ENCODE data around the gene ASB2. TPM values are rescaled to one million over a fixed set of nuclear protein-coding genes. Genes with fewer than 3 reads are reported as not detected.

The ASB2 gene
- total RNA-seq, 1 donor from 2014 or later, result 251 TPM

- H3K4me3 ChIP-seq, result no peak overlapping the region
- no peak overlapping the region for H3K27ac ChIP-seq (replicated peaks)
- no peaks in the 10 kb centered on the region for H3K9me3 ChIP-seq (replicated peaks)
- DNase-seq, result no peak
- no peaks in the 10 kb centered on the region for H3K4me1 ChIP-seq
- no peaks in the 10 kb centered on the region for H3K36me3 ChIP-seq
- no peak for TF ChIP-seq CTCF (IDR thresholded peaks at IDR 0.05; ENCODE audit: borderline replicate concordance)
- peaks cover 11% of the 10 kb centered on the region for H3K27me3 ChIP-seq (ENCODE audit: low read depth)
- intact Hi-C loops (cut with micrococcal nuclease), result no loop called here
Measured at GRCh38 chr14:94015223-94015622, 38.9 kb upstream of the ASB2 start.

- Histone ChIP-seq H3K4me3 (no peak overlapping the region), H3K9me3 (replicated peaks) (no peaks in the 10 kb centered on the region), H3K4me1 (no peaks in the 10 kb centered on the region), H3K27ac (replicated peaks) (no peak overlapping the region), H3K36me3 (no peaks in the 10 kb centered on the region), H3K27me3 (ENCODE audit: low read depth) (peaks cover 15% of the 10 kb centered on the region)
- intact Hi-C loops (cut with micrococcal nuclease), result no loop called here
- no peak for DNase-seq
- no peak for TF ChIP-seq CTCF (IDR thresholded peaks at IDR 0.05; ENCODE audit: borderline replicate concordance)
Measured at GRCh38 chr14:94014382-94014781, 38.0 kb upstream of the ASB2 start.

- Histone ChIP-seq H3K36me3 (no peaks in the 10 kb centered on the region), H3K9me3 (replicated peaks) (no peaks in the 10 kb centered on the region), H3K4me3 (no peak overlapping the region), H3K27me3 (ENCODE audit: low read depth) (peaks cover 23% of the 10 kb centered on the region), H3K4me1 (no peaks in the 10 kb centered on the region), H3K27ac (replicated peaks) (no peak overlapping the region)
- no peak for TF ChIP-seq CTCF (IDR thresholded peaks at IDR 0.05; ENCODE audit: borderline replicate concordance)
- intact Hi-C loops (cut with micrococcal nuclease), result no loop called here
- DNase-seq, result no peak
Measured at GRCh38 chr14:94011795-94012194, 35.4 kb upstream of the ASB2 start.

GRCh38 chr14:94010625-94011024, 34.3 kb upstream of the ASB2 start:
- Histone ChIP-seq H3K9me3 (replicated peaks) (no peaks in the 10 kb centered on the region), H3K4me1 (no peaks in the 10 kb centered on the region), H3K4me3 (no peak overlapping the region), H3K27me3 (ENCODE audit: low read depth) (peaks cover 23% of the 10 kb centered on the region), H3K27ac (replicated peaks) (no peak overlapping the region), H3K36me3 (no peaks in the 10 kb centered on the region)
- no peak for TF ChIP-seq CTCF (IDR thresholded peaks at IDR 0.05; ENCODE audit: borderline replicate concordance)
- no peak for DNase-seq
- intact Hi-C loops (cut with micrococcal nuclease), result no loop called here

GRCh38 chr14:94009767-94010166, 33.4 kb upstream of the ASB2 start:
- Histone ChIP-seq H3K27ac (replicated peaks) (no peak overlapping the region), H3K4me1 (no peaks in the 10 kb centered on the region), H3K27me3 (ENCODE audit: low read depth) (peaks cover 23% of the 10 kb centered on the region), H3K4me3 (no peak overlapping the region), H3K9me3 (replicated peaks) (no peaks in the 10 kb centered on the region), H3K36me3 (no peaks in the 10 kb centered on the region)
- intact Hi-C loops (cut with micrococcal nuclease), result no loop called here
- no peak for DNase-seq
- no peak for TF ChIP-seq CTCF (IDR thresholded peaks at IDR 0.05; ENCODE audit: borderline replicate concordance)

- Histone ChIP-seq H3K4me3 (no peak overlapping the region), H3K36me3 (no peaks in the 10 kb centered on the region), H3K4me1 (no peaks in the 10 kb centered on the region), H3K27ac (replicated peaks) (no peak overlapping the region), H3K9me3 (replicated peaks) (no peaks in the 10 kb centered on the region), H3K27me3 (ENCODE audit: low read depth) (peaks cover 23% of the 10 kb centered on the region)
- TF ChIP-seq CTCF (IDR thresholded peaks at IDR 0.05; ENCODE audit: borderline replicate concordance), result no peak
- DNase-seq, result no peak
- intact Hi-C loops (cut with micrococcal nuclease), result no loop called here
Measured at GRCh38 chr14:94008234-94008633, 31.9 kb upstream of the ASB2 start.

Data from left ventricle myocardium inferior (tissue), 1 donor.